K562 (cell line): ENCODE measurements around the gene C2CD2L. TPM values are rescaled to one million over a fixed set of nuclear protein-coding genes. Genes with fewer than 3 reads are reported as not detected.
A peak's percentile ranks its signal among the peaks of the same experiment; 100 is the strongest.

Experiments
- ATF2 ChIP-seq: sonication (generic); formaldehyde crosslinking; IDR thresholded peaks from 2 replicates; pipeline ENCODE4 v1.8.1; 2022; ENCODE audit warnings: missing genetic modification reagents
- ATF7 ChIP-seq: fragments of 450-650 bp; IDR thresholded peaks from 2 replicates; pipeline ENCODE4 v1.7.1; 2014; ENCODE audit warnings: mild to moderate bottlenecking, moderate library complexity
- CCAR2 ChIP-seq: fragments of 200-400 bp; formaldehyde crosslinking; IDR thresholded peaks from 2 replicates; pipeline ENCODE4 v1.6.1; 2017; ENCODE audit warnings: mild to moderate bottlenecking, low read depth, low read length
- DPF2 ChIP-seq: fragments of 450-650 bp; IDR thresholded peaks from 2 replicates; pipeline ENCODE4 v1.6.1; 2016
- IRF9 ChIP-seq: fragments of 450-650 bp; IDR thresholded peaks from 2 replicates; pipeline ENCODE4 v1.6.1; 2016; ENCODE audit warnings: missing biosample characterization, missing genetic modification characterization
- JUND ChIP-seq, 2 experiments: IDR thresholded peaks; 2 replicates in 1 of 2; 3 replicates in 1 of 2; pipeline ENCODE4 v1.6.1; 2011; ENCODE audit warnings: borderline replicate concordance in 2 of 2, low read depth in 2 of 2, low read length in 2 of 2, improper control_type of control experiment in 1 of 2, missing biosample characterization in 1 of 2, missing genetic modification characterization in 1 of 2, missing genetic modification reagents in 1 of 2
- MTA1 ChIP-seq: fragments of 450-650 bp; IDR thresholded peaks from 2 replicates; pipeline ENCODE4 v1.6.1; 2017; ENCODE audit warnings: borderline replicate concordance
- RBM22 ChIP-seq: fragments of 200-400 bp; formaldehyde crosslinking; IDR thresholded peaks from 2 replicates; pipeline ENCODE4 v1.6.1; 2018; ENCODE audit warnings: low read length, low read depth; ENCODE audit not compliant: poor library complexity, severe bottlenecking
- RHOXF2B ChIP-seq: fragments of 250-450 bp; sonication (Bioruptor Pico); conservative IDR thresholded peaks from 2 replicates; pipeline ENCODE4 v1.5.1; 2021
- ZBTB11 ChIP-seq, 3 experiments: fragments of 200-800 bp in 1 of 3; fragments of 250-450 bp in 1 of 3; fragments of 450-650 bp in 1 of 3; sonication (Bioruptor Pico) in 1 of 3; sonication (Bioruptor generic) in 1 of 3; formaldehyde crosslinking in 1 of 3; IDR thresholded peaks; 2 replicates each; pipeline versions ENCODE4 v1.6.1 to v1.8.0; 2016 to 2022; ENCODE audit warnings: mild to moderate bottlenecking in 2 of 3, missing genetic modification characterization in 2 of 3, missing compliant biosample characterization in 1 of 3, moderate library complexity in 1 of 3
- ZFPM2 ChIP-seq: fragments of 250-450 bp; sonication (Bioruptor Pico); IDR thresholded peaks from 2 replicates; pipeline ENCODE4 v1.5.1; 2022; ENCODE audit warnings: mild to moderate bottlenecking
- ZNF830 ChIP-seq: fragments of 250-450 bp; sonication (Bioruptor Pico); IDR thresholded peaks from 2 replicates; pipeline ENCODE4 v1.5.0; 2021; ENCODE audit warnings: mild to moderate bottlenecking
- polyA plus RNA-seq, 8 experiments: library from polyadenylated mRNA; depleted of rRNA in 4 of 8; stranded (reverse) in 5 of 8; unstranded in 3 of 8; fragments of >200 nt; fragmentation: Nextera tagmentation in 2 of 8; fragmentation: Illumina TruSeq in 1 of 8; extraction: Ambion mirVana in 2 of 8; extraction: Trizol in 1 of 8; gene quantifications; 2 replicates each; pipeline versions ENCODE4 v1.2.1 to v1.2.3, GENCODE V29; 2011 to 2014; ENCODE audit warnings: inconsistent platforms in 1 of 8, missing spikeins in 1 of 8
- total RNA-seq, 7 experiments: library from RNA; depleted of rRNA in 6 of 7; stranded (reverse); fragments of >200 nt in 6 of 7; fragmentation: Illumina TruSeq in 2 of 7; extraction: Trizol in 2 of 7; gene quantifications; 2 replicates each; pipeline versions ENCODE4 v1.2.1 to v1.2.3, GENCODE V29; 2011 to 2021; ENCODE audit warnings: low replicate concordance in 1 of 7
- TF ChIP-seq, protein P1 (sequence below): fragments of 250-450 bp; sonication (Bioruptor Pico); IDR thresholded peaks from 2 replicates; pipeline ENCODE4 v1.6.1; 2021; ENCODE audit warnings: mild to moderate bottlenecking
- TF ChIP-seq, protein P2 (sequence below), 2 experiments: fragments of 200-800 bp in 1 of 2; sonication (Bioruptor generic) in 1 of 2; sonication (generic) in 1 of 2; formaldehyde crosslinking in 1 of 2; IDR thresholded peaks in 1 of 2; conservative IDR thresholded peaks in 1 of 2; 2 replicates each; pipeline versions ENCODE4 v1.5.0 to v1.6.1; 2016 to 2020; ENCODE audit warnings: missing compliant biosample characterization in 1 of 2, missing genetic modification characterization in 1 of 2, missing genetic modification reagents in 1 of 2
- TF ChIP-seq, protein P3 (sequence below): fragments of 250-450 bp; sonication (Bioruptor Pico); IDR thresholded peaks from 2 replicates; pipeline ENCODE4 v1.5.0; 2021; ENCODE audit warnings: mild to moderate bottlenecking, borderline replicate concordance

The C2CD2L gene
- total and polyA plus RNA-seq, 9 of the 15 experiments (the other 6 are each of a cell fraction or from before 2014, with no cell fraction given) = 0.66 to 41.2 (median 14.8) TPM

DNA sequence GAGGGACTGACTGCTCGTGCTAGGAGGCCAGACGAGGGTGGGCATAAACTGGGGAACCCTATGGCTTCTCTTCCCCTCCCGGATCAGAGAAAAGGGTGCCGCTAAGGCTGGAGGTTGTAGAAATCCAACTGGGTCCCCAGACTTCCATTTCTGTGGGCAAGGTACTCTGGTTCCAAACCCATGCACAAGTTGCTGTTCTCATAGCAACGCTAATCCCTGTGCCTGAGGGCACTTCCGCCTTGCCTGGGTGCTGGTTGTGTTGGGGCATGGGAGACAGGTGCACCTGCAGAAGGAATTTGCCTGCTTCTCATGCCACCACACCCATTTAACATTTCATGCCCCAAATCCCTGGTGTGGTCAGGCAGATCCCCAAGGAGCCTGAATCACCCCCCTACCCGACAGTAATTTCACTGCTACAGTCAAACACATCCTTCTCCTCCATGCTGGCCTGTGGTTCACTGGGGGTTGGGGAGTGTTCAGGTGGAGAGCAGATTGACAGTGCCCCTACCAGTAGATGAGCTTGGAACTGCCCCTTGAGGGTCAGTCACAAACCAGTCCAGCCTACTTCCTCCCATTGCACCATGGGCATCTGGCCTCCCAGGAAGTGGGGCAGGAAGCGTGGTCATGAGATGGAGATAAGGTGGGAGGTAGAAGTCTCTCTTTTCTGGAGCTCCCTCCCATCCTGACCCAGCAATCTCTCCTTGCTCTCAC, 1.2 kb downstream of the C2CD2L start (continued):
- TF ChIP-seq MTA1 (no peak), ATF7 (peak; percentile 61; the same call in 1 of the 2 replicates), CCAR2 (no peak), RHOXF2B (CRISPR knock-in tag) (0 out of 2 replicates have a peak, but pooled peaks have one; percentile 46), ZBTB11 (CRISPR knock-in tag; IDR thresholded peaks at IDR 0.05) (peak in 2 of 3 experiments; percentile 49 to 66; a peak in 3 of 6 replicates), DPF2 (peak; percentile 61; the same call in 1 of the 2 replicates), IRF9 (tag) (no peak), ATF2 (CRISPR knock-in tag) (no peak), JUND (IDR thresholded peaks at IDR 0.05; ENCODE audit: borderline replicate concordance, low read depth, low read length) (peak; percentile 63; the same call in 1 of the 2 replicates), JUND (tag; IDR thresholded peaks at IDR 0.05; ENCODE audit: borderline replicate concordance, low read depth, low read length) (peak; percentile 43; the same call in 2 of the 3 replicates), ZNF830 (no peak), RBM22 (no peak), ZFPM2 (no peak)
- TF ChIP-seq, protein P1, sequence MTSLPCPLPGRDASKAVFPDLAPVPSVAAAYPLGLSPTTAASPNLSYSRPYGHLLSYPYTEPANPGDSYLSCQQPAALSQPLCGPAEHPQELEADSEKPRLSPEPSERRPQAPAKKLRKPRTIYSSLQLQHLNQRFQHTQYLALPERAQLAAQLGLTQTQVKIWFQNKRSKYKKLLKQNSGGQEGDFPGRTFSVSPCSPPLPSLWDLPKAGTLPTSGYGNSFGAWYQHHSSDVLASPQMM (CRISPR knock-in tag) = no peak
- TF ChIP-seq, protein P2, sequence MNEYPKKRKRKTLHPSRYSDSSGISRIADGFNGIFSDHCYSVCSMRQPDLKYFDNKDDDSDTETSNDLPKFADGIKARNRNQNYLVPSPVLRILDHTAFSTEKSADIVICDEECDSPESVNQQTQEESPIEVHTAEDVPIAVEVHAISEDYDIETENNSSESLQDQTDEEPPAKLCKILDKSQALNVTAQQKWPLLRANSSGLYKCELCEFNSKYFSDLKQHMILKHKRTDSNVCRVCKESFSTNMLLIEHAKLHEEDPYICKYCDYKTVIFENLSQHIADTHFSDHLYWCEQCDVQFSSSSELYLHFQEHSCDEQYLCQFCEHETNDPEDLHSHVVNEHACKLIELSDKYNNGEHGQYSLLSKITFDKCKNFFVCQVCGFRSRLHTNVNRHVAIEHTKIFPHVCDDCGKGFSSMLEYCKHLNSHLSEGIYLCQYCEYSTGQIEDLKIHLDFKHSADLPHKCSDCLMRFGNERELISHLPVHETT (CRISPR knock-in tag; conservative IDR thresholded peaks at IDR 0.05 in 1 of 2, IDR thresholded peaks at IDR 0.05 in 1 of 2) = no peak
- TF ChIP-seq, protein P3, sequence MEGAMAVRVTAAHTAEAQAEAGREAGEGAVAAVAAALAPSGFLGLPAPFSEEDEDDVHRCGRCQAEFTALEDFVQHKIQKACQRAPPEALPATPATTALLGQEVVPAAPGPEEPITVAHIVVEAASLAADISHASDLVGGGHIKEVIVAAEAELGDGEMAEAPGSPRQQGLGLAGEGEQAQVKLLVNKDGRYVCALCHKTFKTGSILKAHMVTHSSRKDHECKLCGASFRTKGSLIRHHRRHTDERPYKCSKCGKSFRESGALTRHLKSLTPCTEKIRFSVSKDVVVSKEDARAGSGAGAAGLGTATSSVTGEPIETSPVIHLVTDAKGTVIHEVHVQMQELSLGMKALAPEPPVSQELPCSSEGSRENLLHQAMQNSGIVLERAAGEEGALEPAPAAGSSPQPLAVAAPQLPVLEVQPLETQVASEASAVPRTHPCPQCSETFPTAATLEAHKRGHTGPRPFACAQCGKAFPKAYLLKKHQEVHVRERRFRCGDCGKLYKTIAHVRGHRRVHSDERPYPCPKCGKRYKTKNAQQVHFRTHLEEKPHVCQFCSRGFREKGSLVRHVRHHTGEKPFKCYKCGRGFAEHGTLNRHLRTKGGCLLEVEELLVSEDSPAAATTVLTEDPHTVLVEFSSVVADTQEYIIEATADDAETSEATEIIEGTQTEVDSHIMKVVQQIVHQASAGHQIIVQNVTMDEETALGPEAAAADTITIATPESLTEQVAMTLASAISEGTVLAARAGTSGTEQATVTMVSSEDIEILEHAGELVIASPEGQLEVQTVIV (CRISPR knock-in tag) = no peak
